IMR-90 (cell line): ENCODE results near the gene ORM1. TPM values are rescaled to one million over a fixed set of nuclear protein-coding genes. Genes with fewer than 3 reads are reported as not detected.

Experiments used
- ATAC-seq: fragments of 200-7000 bp; cut with Tn5 transposase; 2 replicates; pipeline ENCODE4 v1.9.1; 2020; ENCODE audit warnings: low read depth, mild to moderate bottlenecking, moderate library complexity
- BruUV-seq: library from RNA; stranded (reverse); fragments of 400-500 nt; replicated peaks from 2 replicates; lab custom pipeline; 2021; lab: Mats Ljungman, UMichigan
- CTCF ChIA-PET: fragments of 300-600 bp; formaldehyde crosslinking; extraction: SDS; loops from one replicate; lab custom pipeline; 2021; ENCODE audit warnings: antibody characterized with exemption; lab: Yijun Ruan, JAX
- POLR2A ChIA-PET: fragments of 300-600 bp; sonication (Branson Sonifier 250); formaldehyde crosslinking; loops from one replicate; lab custom pipeline; 2022; ENCODE audit warnings: antibody characterized with exemption; ENCODE audit not compliant: unreplicated experiment; lab: Charles Lee
- DNase-seq: peaks from one replicate; pipeline ENCODE4 v3.0.0; 2013
- H2AFZ ChIP-seq: replicated peaks from 2 replicates; pipeline ENCODE3; 2013; ENCODE audit warnings: low read length, mild to moderate bottlenecking; ENCODE audit not compliant: poor library complexity
- H2AK5ac ChIP-seq: 2 replicates; pipeline ENCODE4 v1.6.1; 2013; ENCODE audit warnings: low read depth, low read length, inconsistent platforms
- H2AK9ac ChIP-seq: replicated peaks from 2 replicates; pipeline ENCODE3; 2013; ENCODE audit warnings: mild to moderate bottlenecking, low read depth, low read length, moderate library complexity; ENCODE audit not compliant: poor library complexity
- H2BK120ac ChIP-seq: 2 replicates; pipeline ENCODE4 v1.6.1; 2013; ENCODE audit warnings: low read depth, low read length, inconsistent platforms
- H2BK15ac ChIP-seq: 3 replicates; pipeline ENCODE4 v1.6.1; 2013; ENCODE audit warnings: low read depth, low read length, inconsistent platforms
- H2BK20ac ChIP-seq: 2 replicates; pipeline ENCODE4 v1.6.1; 2013; ENCODE audit warnings: low read depth, mild to moderate bottlenecking, inconsistent platforms, low read length, moderate library complexity
- H2BK5ac ChIP-seq: 2 replicates; pipeline ENCODE4 v1.6.1; 2013; ENCODE audit warnings: mild to moderate bottlenecking, low read depth, low read length, inconsistent platforms; ENCODE audit not compliant: poor library complexity, severe bottlenecking
- H3K14ac ChIP-seq: replicated peaks from 2 replicates; pipeline ENCODE4 v1.6.1; 2013; ENCODE audit warnings: low read depth, low read length, inconsistent platforms
- H3K18ac ChIP-seq: 2 replicates; pipeline ENCODE4 v1.6.1; 2013; ENCODE audit warnings: low read depth, low read length, control low read depth
- H3K23ac ChIP-seq: 2 replicates; pipeline ENCODE4 v1.6.1; 2013; ENCODE audit warnings: low read depth, low read length, inconsistent platforms
- H3K27ac ChIP-seq: 2 replicates; pipeline ENCODE4 v1.5.1; 2013; ENCODE audit warnings: mild to moderate bottlenecking, control low read depth, low read length; ENCODE audit not compliant: insufficient read depth
- H3K27me3 ChIP-seq: 2 replicates; pipeline ENCODE4 v1.6.1; 2013; ENCODE audit warnings: low read length; ENCODE audit not compliant: control insufficient read depth, insufficient read depth
- H3K36me3 ChIP-seq: 2 replicates; pipeline ENCODE4 v1.6.1; 2013; ENCODE audit warnings: low read length, mixed read lengths; ENCODE audit not compliant: control insufficient read depth, insufficient read depth
- H3K4ac ChIP-seq: 2 replicates; pipeline ENCODE4 v1.6.1; 2013; ENCODE audit warnings: low read depth, low read length, inconsistent platforms
- H3K4me1 ChIP-seq: 2 replicates; pipeline ENCODE4 v1.6.1; 2013; ENCODE audit warnings: low read length, mixed read lengths; ENCODE audit not compliant: control insufficient read depth, insufficient read depth
- H3K4me2 ChIP-seq: 2 replicates; pipeline ENCODE4 v1.6.1; 2013; ENCODE audit warnings: low read depth, mild to moderate bottlenecking, control low read depth, low read length, moderate library complexity
- H3K4me3 ChIP-seq: 2 replicates; pipeline ENCODE4 v1.5.1; 2013; ENCODE audit warnings: low read depth, mild to moderate bottlenecking, control low read depth, low read length, moderate library complexity; ENCODE audit not compliant: insufficient read depth
- H3K56ac ChIP-seq: 2 replicates; pipeline ENCODE4 v1.6.1; 2013; ENCODE audit warnings: low read length, inconsistent platforms; ENCODE audit not compliant: insufficient read depth; ENCODE audit errors: extremely low read depth
- H3K79me1 ChIP-seq, 2 experiments: 2 replicates each; pipeline ENCODE4 v1.6.1; 2013; ENCODE audit warnings: low read length in 2 of 2, inconsistent platforms in 1 of 2, low read depth in 1 of 2
- H3K9ac ChIP-seq: 2 replicates; pipeline ENCODE4 v1.6.1; 2013; ENCODE audit warnings: low read depth, low read length, control low read depth
- H3K9me1 ChIP-seq: 2 replicates; pipeline ENCODE4 v1.6.1; 2013; ENCODE audit warnings: low read length, inconsistent platforms; ENCODE audit not compliant: insufficient read depth
- H3K9me3 ChIP-seq: 2 replicates; pipeline ENCODE4 v1.6.1; 2013; ENCODE audit warnings: low read length; ENCODE audit not compliant: control insufficient read depth, insufficient read depth
- H4K20me1 ChIP-seq: 2 replicates; pipeline ENCODE4 v1.6.1; 2013; ENCODE audit warnings: low read length, inconsistent platforms; ENCODE audit not compliant: insufficient read depth
- H4K5ac ChIP-seq: 2 replicates; pipeline ENCODE4 v1.6.1; 2013; ENCODE audit warnings: mild to moderate bottlenecking, low read depth, low read length, control low read depth
- H4K8ac ChIP-seq, 2 experiments: 2 replicates each; pipeline ENCODE4 v1.6.1; 2013; ENCODE audit warnings: low read depth in 2 of 2, low read length in 2 of 2, control low read depth in 1 of 2, inconsistent platforms in 1 of 2
- H4K91ac ChIP-seq: 2 replicates; pipeline ENCODE4 v1.6.1; 2013; ENCODE audit warnings: low read depth, low read length, inconsistent platforms; ENCODE audit not compliant: insufficient read depth
- CEBPB ChIP-seq: IDR thresholded peaks from 2 replicates; pipeline ENCODE4 v1.6.1; 2012; ENCODE audit warnings: low read depth, low read length, improper control_type of control experiment
- CHD1 ChIP-seq: IDR thresholded peaks from 2 replicates; pipeline ENCODE4 v1.6.1; 2012; ENCODE audit warnings: low read depth, low read length, improper control_type of control experiment
- ELK1 ChIP-seq: fragments of 150-350 bp; IDR thresholded peaks from 2 replicates; pipeline ENCODE4 v1.6.1; 2016; ENCODE audit warnings: low read depth, mild to moderate bottlenecking, low read length, moderate library complexity, borderline replicate concordance
- MAFK ChIP-seq: IDR thresholded peaks from 2 replicates; pipeline ENCODE4 v1.6.1; 2012; ENCODE audit warnings: low read depth, low read length, improper control_type of control experiment
- MAZ ChIP-seq: IDR thresholded peaks from 2 replicates; pipeline ENCODE4 v1.6.1; 2012; ENCODE audit warnings: low read depth, mild to moderate bottlenecking, low read length, improper control_type of control experiment, moderate library complexity, borderline replicate concordance
- MXI1 ChIP-seq: IDR thresholded peaks from 2 replicates; pipeline ENCODE4 v1.6.1; 2012; ENCODE audit warnings: low read depth, mild to moderate bottlenecking, low read length, moderate library complexity, borderline replicate concordance
- POLR2A ChIP-seq: IDR thresholded peaks from 2 replicates; pipeline ENCODE4 v1.6.1; 2012; ENCODE audit warnings: mild to moderate bottlenecking, low read depth, low read length
- WGBS, 2 experiments: methylation state at CpG; one replicate each; pipeline versions ENCODE4 v1.1.5 to v1.1.7; 2013; ENCODE audit warnings: missing lambda C conversion rate in 2 of 2; ENCODE audit not compliant: insufficient read length in 1 of 2; ENCODE audit errors: extremely low coverage in 2 of 2; 5-methylcytosine and 5-hydroxymethylcytosine counted together
- dilution Hi-C: fragments of 300-500 bp; cut with HindIII; formaldehyde crosslinking; loops from one replicate; pipeline ENCODE4 v1.14.3; 2018; ENCODE audit warnings: low sequenced_read_pairs; ENCODE audit not compliant: unreplicated experiment
- in situ Hi-C: fragments of 300-500 bp; cut with MboI; formaldehyde crosslinking; loops from 3 replicates; pipeline ENCODE4 v1.14.3; 2019; ENCODE audit warnings: low sequenced_read_pairs, inconsistent platforms, mixed read lengths
- intact Hi-C: fragments of 100-400 bp; cut with micrococcal nuclease; formaldehyde crosslinking; loops from 2 replicates; pipeline ENCODE4 v1.10.0; 2022
- polyA plus RNA-seq, 3 experiments: library from polyadenylated mRNA; depleted of rRNA; stranded (reverse); fragments of >200 nt; gene quantifications; 2 replicates each; pipeline ENCODE4 v1.2.3, GENCODE V29; 2012; ENCODE audit warnings: low replicate concordance in 1 of 3
- total RNA-seq: library from RNA; depleted of rRNA; stranded (reverse); fragments of >200 nt; gene quantifications from 2 replicates; pipeline ENCODE4 v1.2.3, GENCODE V29; 2012

ORM1 gene
- total and polyA plus RNA-seq, 2 of the 4 experiments (the other 2 are of a cell fraction), result 0.18 TPM; not detected in 1

GRCh38 chr9:114355821-114356220 is 32.9 kb downstream of the ORM1 start:
- Histone ChIP-seq H2AK9ac (no peak overlapping the region), H3K9ac (no peak overlapping the region), H3K4ac (no peak overlapping the region), H3K9me1 (no peaks in the 10 kb centered on the region), H3K9me3 (no peaks in the 10 kb centered on the region), H3K18ac (no peak overlapping the region), H3K56ac (no peak overlapping the region), H4K5ac (no peak overlapping the region), H3K36me3 (peaks cover 56% of the 10 kb centered on the region), H2AFZ (no peak overlapping the region), H3K4me3 (no peak overlapping the region), H3K79me1 (no peaks in the 10 kb centered on the region; a peak in 1 of 4 replicates), H4K8ac (no peak overlapping the region), H3K4me2 (no peak overlapping the region), H2BK15ac (no peak overlapping the region), H2BK5ac (no peak overlapping the region), H3K23ac (no peak overlapping the region), H3K4me1 (peaks cover 2% of the 10 kb centered on the region; the same call in 1 of the 2 replicates), H2BK20ac (no peak overlapping the region), H3K27me3 (no peaks in the 10 kb centered on the region), H2AK5ac (no peak overlapping the region), H4K91ac (no peak overlapping the region), H2BK120ac (no peak overlapping the region), H4K20me1 (no peaks in the 10 kb centered on the region), H3K14ac (no peak overlapping the region), H3K27ac (no peak overlapping the region)
- CTCF ChIA-PET, result no interaction called here
- in situ Hi-C loops, result no loop called here
- POLR2A ChIA-PET, result no interaction called here
- BruUV-seq, result no TSS peak
- intact Hi-C loops, result no loop called here
- dilution Hi-C loops, result no loop called here
- ATAC-seq, result no peak
- DNase-seq, result no peak
- TF ChIP-seq MAZ (no peak), CHD1 (no peak), MAFK (no peak), POLR2A (no peak), CEBPB (no peak), ELK1 (no peak), MXI1 (no peak)
- WGBS, 2 experiments, result no CpG with 5 or more reads among the region's 6 CpGs
